ENCODE data around the gene INHBB.

INHBB gene

GRCh38 chr2:120367221-120367620 lies 21.3 kb downstream of the INHBB start:
- H3K27me3 ChIP-seq (replicated peaks; ENCODE audit: control insufficient read depth, insufficient read depth, low read length, poor library complexity, severe bottlenecking) = no peaks in the 10 kb centered on the region
- no peak overlapping the region for H3K4me3 ChIP-seq (ENCODE audit: insufficient read depth, low read depth, low read length, poor library complexity, severe bottlenecking)
- H3K36me3 ChIP-seq (ENCODE audit: control insufficient read depth, insufficient read depth, low read length) = no peaks in the 10 kb centered on the region
- no peak overlapping the region for H3K27ac ChIP-seq (ENCODE audit: insufficient read depth, low read length, poor library complexity, severe bottlenecking)
- no peaks in the 10 kb centered on the region for H3K9me3 ChIP-seq (ENCODE audit: control insufficient read depth, low read length)
- H3K4me1 ChIP-seq (ENCODE audit: control insufficient read depth, insufficient read depth, low read length, poor library complexity, severe bottlenecking) = no peaks in the 10 kb centered on the region
- DNase-seq = no peak

- H3K9me3 ChIP-seq (ENCODE audit: control insufficient read depth, low read length) = no peaks in the 10 kb centered on the region
- no peaks in the 10 kb centered on the region for H3K36me3 ChIP-seq (ENCODE audit: control insufficient read depth, insufficient read depth, low read length)
- no peak overlapping the region for H3K4me3 ChIP-seq (ENCODE audit: insufficient read depth, low read depth, low read length, poor library complexity, severe bottlenecking)
- no peak for DNase-seq
- no peaks in the 10 kb centered on the region for H3K27me3 ChIP-seq (replicated peaks; ENCODE audit: control insufficient read depth, insufficient read depth, low read length, poor library complexity, severe bottlenecking)
- H3K4me1 ChIP-seq (ENCODE audit: control insufficient read depth, insufficient read depth, low read length, poor library complexity, severe bottlenecking) = no peaks in the 10 kb centered on the region
- no peak overlapping the region for H3K27ac ChIP-seq (ENCODE audit: insufficient read depth, low read length, poor library complexity, severe bottlenecking)
These were observed 21.7 kb downstream of the INHBB start for GRCh38 chr2:120367649-120368048.

GRCh38 chr2:120368086-120368485 lies 22.1 kb downstream of the INHBB start:
- H3K27me3 ChIP-seq (replicated peaks; ENCODE audit: control insufficient read depth, insufficient read depth, low read length, poor library complexity, severe bottlenecking) = no peaks in the 10 kb centered on the region
- H3K4me1 ChIP-seq (ENCODE audit: control insufficient read depth, insufficient read depth, low read length, poor library complexity, severe bottlenecking) = no peaks in the 10 kb centered on the region
- H3K4me3 ChIP-seq (ENCODE audit: insufficient read depth, low read depth, low read length, poor library complexity, severe bottlenecking) = no peak overlapping the region
- H3K36me3 ChIP-seq (ENCODE audit: control insufficient read depth, insufficient read depth, low read length) = no peaks in the 10 kb centered on the region
- no peak overlapping the region for H3K27ac ChIP-seq (ENCODE audit: insufficient read depth, low read length, poor library complexity, severe bottlenecking)
- no peaks in the 10 kb centered on the region for H3K9me3 ChIP-seq (ENCODE audit: control insufficient read depth, low read length)
- no peak for DNase-seq

GRCh38 chr2:120369250-120369649 lies 23.3 kb downstream of the INHBB start:
- no peak for DNase-seq
- no peak overlapping the region for H3K27ac ChIP-seq (ENCODE audit: insufficient read depth, low read length, poor library complexity, severe bottlenecking)
- H3K4me3 ChIP-seq (ENCODE audit: insufficient read depth, low read depth, low read length, poor library complexity, severe bottlenecking) = no peak overlapping the region
- no peaks in the 10 kb centered on the region for H3K36me3 ChIP-seq (ENCODE audit: control insufficient read depth, insufficient read depth, low read length)
- H3K27me3 ChIP-seq (replicated peaks; ENCODE audit: control insufficient read depth, insufficient read depth, low read length, poor library complexity, severe bottlenecking) = no peaks in the 10 kb centered on the region
- H3K9me3 ChIP-seq (ENCODE audit: control insufficient read depth, low read length) = no peaks in the 10 kb centered on the region
- H3K4me1 ChIP-seq (ENCODE audit: control insufficient read depth, insufficient read depth, low read length, poor library complexity, severe bottlenecking) = no peaks in the 10 kb centered on the region

- Histone ChIP-seq H3K4me3 (ENCODE audit: insufficient read depth, low read depth, low read length, poor library complexity, severe bottlenecking) (no peak overlapping the region), H3K27me3 (replicated peaks; ENCODE audit: control insufficient read depth, insufficient read depth, low read length, poor library complexity, severe bottlenecking) (no peaks in the 10 kb centered on the region), H3K4me1 (ENCODE audit: control insufficient read depth, insufficient read depth, low read length, poor library complexity, severe bottlenecking) (no peaks in the 10 kb centered on the region), H3K9me3 (ENCODE audit: control insufficient read depth, low read length) (no peaks in the 10 kb centered on the region), H3K27ac (ENCODE audit: insufficient read depth, low read length, poor library complexity, severe bottlenecking) (no peak overlapping the region), H3K36me3 (ENCODE audit: control insufficient read depth, insufficient read depth, low read length) (no peaks in the 10 kb centered on the region)
- DNase-seq = no peak
These were observed 26.2 kb downstream of the INHBB start for GRCh38 chr2:120371969-120372625.

GRCh38 chr2:120372816-120373215 lies 26.9 kb downstream of the INHBB start:
- Histone ChIP-seq H3K4me1 (ENCODE audit: control insufficient read depth, insufficient read depth, low read length, poor library complexity, severe bottlenecking) (no peaks in the 10 kb centered on the region), H3K27ac (ENCODE audit: insufficient read depth, low read length, poor library complexity, severe bottlenecking) (no peak overlapping the region), H3K36me3 (ENCODE audit: control insufficient read depth, insufficient read depth, low read length) (no peaks in the 10 kb centered on the region), H3K9me3 (ENCODE audit: control insufficient read depth, low read length) (no peaks in the 10 kb centered on the region), H3K4me3 (ENCODE audit: insufficient read depth, low read depth, low read length, poor library complexity, severe bottlenecking) (no peak overlapping the region), H3K27me3 (replicated peaks; ENCODE audit: control insufficient read depth, insufficient read depth, low read length, poor library complexity, severe bottlenecking) (no peaks in the 10 kb centered on the region)
- no peak for DNase-seq

GRCh38 chr2:120373424-120373823 lies 27.5 kb downstream of the INHBB start:
- no peaks in the 10 kb centered on the region for H3K36me3 ChIP-seq (ENCODE audit: control insufficient read depth, insufficient read depth, low read length)
- H3K27me3 ChIP-seq (replicated peaks; ENCODE audit: control insufficient read depth, insufficient read depth, low read length, poor library complexity, severe bottlenecking) = peaks cover 3% of the 10 kb centered on the region

GRCh38 chr2:120374821-120375220 lies 28.9 kb downstream of the INHBB start:
- Histone ChIP-seq H3K36me3 (ENCODE audit: control insufficient read depth, insufficient read depth, low read length) (no peaks in the 10 kb centered on the region), H3K27me3 (replicated peaks; ENCODE audit: control insufficient read depth, insufficient read depth, low read length, poor library complexity, severe bottlenecking) (peaks cover 3% of the 10 kb centered on the region), H3K9me3 (ENCODE audit: control insufficient read depth, low read length) (no peaks in the 10 kb centered on the region), H3K4me1 (ENCODE audit: control insufficient read depth, insufficient read depth, low read length, poor library complexity, severe bottlenecking) (no peaks in the 10 kb centered on the region), H3K4me3 (ENCODE audit: insufficient read depth, low read depth, low read length, poor library complexity, severe bottlenecking) (no peak overlapping the region), H3K27ac (ENCODE audit: insufficient read depth, low read length, poor library complexity, severe bottlenecking) (no peak overlapping the region)
- no peak for DNase-seq

More at GRCh38 chr2:120373424-120373823, 27.5 kb downstream of the INHBB start:
- no peak for DNase-seq
- Histone ChIP-seq H3K9me3 (ENCODE audit: control insufficient read depth, low read length) (no peaks in the 10 kb centered on the region), H3K4me3 (ENCODE audit: insufficient read depth, low read depth, low read length, poor library complexity, severe bottlenecking) (no peak overlapping the region), H3K27ac (ENCODE audit: insufficient read depth, low read length, poor library complexity, severe bottlenecking) (no peak overlapping the region), H3K4me1 (ENCODE audit: control insufficient read depth, insufficient read depth, low read length, poor library complexity, severe bottlenecking) (no peaks in the 10 kb centered on the region)

GRCh38 chr2:120375251-120376020 lies 29.5 kb downstream of the INHBB start:
- Histone ChIP-seq H3K4me1 (ENCODE audit: control insufficient read depth, insufficient read depth, low read length, poor library complexity, severe bottlenecking) (no peaks in the 10 kb centered on the region), H3K36me3 (ENCODE audit: control insufficient read depth, insufficient read depth, low read length) (no peaks in the 10 kb centered on the region), H3K27ac (ENCODE audit: insufficient read depth, low read length, poor library complexity, severe bottlenecking) (no peak overlapping the region), H3K4me3 (ENCODE audit: insufficient read depth, low read depth, low read length, poor library complexity, severe bottlenecking) (no peak overlapping the region), H3K9me3 (ENCODE audit: control insufficient read depth, low read length) (no peaks in the 10 kb centered on the region), H3K27me3 (replicated peaks; ENCODE audit: control insufficient read depth, insufficient read depth, low read length, poor library complexity, severe bottlenecking) (peaks cover 3% of the 10 kb centered on the region)
- no peak for DNase-seq

- Histone ChIP-seq H3K4me3 (ENCODE audit: insufficient read depth, low read depth, low read length, poor library complexity, severe bottlenecking) (no peak overlapping the region), H3K27ac (ENCODE audit: insufficient read depth, low read length, poor library complexity, severe bottlenecking) (no peak overlapping the region), H3K4me1 (ENCODE audit: control insufficient read depth, insufficient read depth, low read length, poor library complexity, severe bottlenecking) (no peaks in the 10 kb centered on the region), H3K36me3 (ENCODE audit: control insufficient read depth, insufficient read depth, low read length) (no peaks in the 10 kb centered on the region), H3K27me3 (replicated peaks; ENCODE audit: control insufficient read depth, insufficient read depth, low read length, poor library complexity, severe bottlenecking) (peaks cover 3% of the 10 kb centered on the region), H3K9me3 (ENCODE audit: control insufficient read depth, low read length) (no peaks in the 10 kb centered on the region)
- DNase-seq = no peak
These were observed 30.2 kb downstream of the INHBB start for GRCh38 chr2:120376101-120376500.

Measured in effector memory CD4-positive, alpha-beta T cell (primary cell).